ENCODE measurements around the gene HOXA10. TPM values are rescaled to one million over a fixed set of nuclear protein-coding genes. Genes with fewer than 3 reads are reported as not detected.

HOXA10 gene
- total RNA-seq, 4 donors from 2014 or later = 4.9 to 11.2 (median 6.7) TPM

- H3K4me3 ChIP-seq (ENCODE audit: low read depth, poor library complexity, severe bottlenecking) = no peak overlapping the region
- WGBS, 2 donors = 42 to 48% methylated on average over 9 of the region's 9 CpGs
- intact Hi-C loops (cut with DNase I; ENCODE audit: low total_unique reads) = loop anchor here (10.0 kb wide), 1 partner anchor 830 kb away; no protein-coding TSS in a partner anchor
- DNase-seq (ENCODE audit: low spot score in 2 of 2) = peak in 1 of 2 donors; percentile 79
- TF ChIP-seq POLR2A (IDR thresholded peaks at IDR 0.05) (no peak), CTCF (IDR thresholded peaks at IDR 0.05) (no peak)
These were observed 20.7 kb upstream of the HOXA10 start for GRCh38 chr7:27194686-27195379.

GRCh38 chr7:27194002-27194352, 19.9 kb upstream of the HOXA10 start:
- 79 to 83% methylated on average over 2 of the region's 2 CpGs for WGBS, 2 donors
- DNase-seq (ENCODE audit: low spot score in 2 of 2) = no peak
- intact Hi-C loops (cut with DNase I; ENCODE audit: low total_unique reads) = loop anchor here (10.0 kb wide), 1 partner anchor 831 kb away; no protein-coding TSS in a partner anchor
- TF ChIP-seq CTCF (IDR thresholded peaks at IDR 0.05) = no peak
- TF ChIP-seq POLR2A (IDR thresholded peaks at IDR 0.05) = no peak
- no peak overlapping the region for H3K4me3 ChIP-seq (ENCODE audit: low read depth, poor library complexity, severe bottlenecking)

- WGBS, 2 donors = 51 to 53% methylated on average over 29 of the region's 29 CpGs
- DNase-seq (ENCODE audit: low spot score in 2 of 2) = peak in 1 of 2 donors; percentile 75
- TF ChIP-seq CTCF (IDR thresholded peaks at IDR 0.05) (no peak), POLR2A (IDR thresholded peaks at IDR 0.05) (no peak)
- intact Hi-C loops (cut with DNase I; ENCODE audit: low total_unique reads) = loop anchor here (10.0 kb wide), 1 partner anchor 831 kb away; no protein-coding TSS in a partner anchor
- no peak overlapping the region for H3K4me3 ChIP-seq (ENCODE audit: low read depth, poor library complexity, severe bottlenecking)
These were observed 19.3 kb upstream of the HOXA10 start for GRCh38 chr7:27193335-27194001.

- DNase-seq (ENCODE audit: low spot score in 2 of 2) = peak in 1 of 2 donors; percentile 83
- 9 to 12% methylated on average over 44 to 63 of the region's 78 CpGs for WGBS, 2 donors
- no peak overlapping the region for H3K4me3 ChIP-seq (ENCODE audit: low read depth, poor library complexity, severe bottlenecking)
- TF ChIP-seq POLR2A (IDR thresholded peaks at IDR 0.05) = no peak
- TF ChIP-seq CTCF (IDR thresholded peaks at IDR 0.05) = no peak
- intact Hi-C loops (cut with DNase I; ENCODE audit: low total_unique reads) = loop anchor here (10.0 kb wide), 1 partner anchor 832 kb away; no protein-coding TSS in a partner anchor
These were observed 18.6 kb upstream of the HOXA10 start for GRCh38 chr7:27192546-27193334.

- intact Hi-C loops (cut with DNase I; ENCODE audit: low total_unique reads) = loop anchor here (10.0 kb wide), 1 partner anchor 833 kb away; no protein-coding TSS in a partner anchor
- WGBS, 2 donors = 52 to 53% methylated on average over 40 to 42 of the region's 42 CpGs
- DNase-seq (ENCODE audit: low spot score in 2 of 2) = peak in 1 of 2 donors; percentile 84
- H3K4me3 ChIP-seq (ENCODE audit: low read depth, poor library complexity, severe bottlenecking) = no peak overlapping the region
- TF ChIP-seq CTCF (IDR thresholded peaks at IDR 0.05) (no peak), POLR2A (IDR thresholded peaks at IDR 0.05) (no peak)
These were observed 17.9 kb upstream of the HOXA10 start for GRCh38 chr7:27191833-27192545.
